Measurements from ENCODE around the gene CCDC88B. TPM values are rescaled to one million over a fixed set of nuclear protein-coding genes. Genes with fewer than 3 reads are reported as not detected.

CCDC88B gene
- total and polyA plus RNA-seq, 2 of the 8 experiments (the other 6 are each of a cell fraction or from before 2014, with no cell fraction given) = 5.9 to 12.5 TPM

DNA sequence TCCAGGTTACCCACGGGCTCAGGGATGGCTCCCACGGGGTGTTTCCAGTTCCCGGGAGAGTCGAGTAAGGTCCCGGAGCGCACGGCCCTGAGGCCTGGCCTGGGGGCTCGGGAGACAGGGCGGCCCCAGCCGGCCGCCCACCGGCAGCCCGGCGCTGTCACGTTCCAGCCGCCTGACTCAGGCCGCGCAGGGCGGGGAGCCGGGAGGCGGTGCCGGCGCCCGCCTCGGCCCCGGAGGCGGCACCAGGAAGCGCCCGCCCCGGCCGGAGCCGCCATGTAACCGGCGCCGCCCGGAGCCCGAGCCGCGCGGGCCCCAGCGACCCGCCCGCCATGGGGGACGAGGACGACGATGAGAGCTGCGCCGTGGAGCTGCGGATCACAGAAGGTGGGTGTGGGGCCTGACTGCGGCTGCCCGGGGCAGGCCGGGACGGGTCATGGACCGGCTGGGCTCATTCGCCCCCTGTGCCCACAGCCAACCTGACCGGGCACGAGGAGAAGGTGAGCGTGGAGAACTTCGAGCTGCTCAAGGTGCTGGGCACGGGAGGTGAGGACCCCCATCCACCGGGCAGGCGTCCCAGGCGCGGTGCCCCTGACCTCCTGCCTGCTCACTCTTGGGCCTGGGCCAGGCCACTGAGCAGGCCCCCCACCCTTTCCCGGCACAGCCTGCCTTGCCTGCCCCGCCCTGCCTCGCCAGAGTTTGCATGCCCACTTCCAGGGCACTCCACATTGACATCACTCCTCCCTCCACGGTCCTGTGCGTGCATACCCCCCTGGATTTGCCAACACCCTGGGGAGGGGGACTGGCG, 19.1 kb downstream of the CCDC88B start, which contains the start of gene RPS6KA4 (continued):
- peak; percentile 82 for TF ChIP-seq KDM4A (IDR thresholded peaks at IDR 0.05; ENCODE audit: low read depth, low read length, severe bottlenecking)
- TF ChIP-seq TBP (IDR thresholded peaks at IDR 0.05; ENCODE audit: low read depth, low read length) = no peak
- TF ChIP-seq, protein P1, sequence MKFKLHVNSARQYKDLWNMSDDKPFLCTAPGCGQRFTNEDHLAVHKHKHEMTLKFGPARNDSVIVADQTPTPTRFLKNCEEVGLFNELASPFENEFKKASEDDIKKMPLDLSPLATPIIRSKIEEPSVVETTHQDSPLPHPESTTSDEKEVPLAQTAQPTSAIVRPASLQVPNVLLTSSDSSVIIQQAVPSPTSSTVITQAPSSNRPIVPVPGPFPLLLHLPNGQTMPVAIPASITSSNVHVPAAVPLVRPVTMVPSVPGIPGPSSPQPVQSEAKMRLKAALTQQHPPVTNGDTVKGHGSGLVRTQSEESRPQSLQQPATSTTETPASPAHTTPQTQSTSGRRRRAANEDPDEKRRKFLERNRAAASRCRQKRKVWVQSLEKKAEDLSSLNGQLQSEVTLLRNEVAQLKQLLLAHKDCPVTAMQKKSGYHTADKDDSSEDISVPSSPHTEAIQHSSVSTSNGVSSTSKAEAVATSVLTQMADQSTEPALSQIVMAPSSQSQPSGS (IDR thresholded peaks at IDR 0.05; ENCODE audit: low read length) = no peak
- 0 out of 4 replicates have a peak, but pooled peaks of 1 of the 2 experiments have one; percentile 2 for TF ChIP-seq SIN3A (conservative IDR thresholded peaks at IDR 0.05 in 1 of 2, IDR thresholded peaks at IDR 0.05 in 1 of 2; ENCODE audit: low read depth in 1 of 2, low read length in 2 of 2)
- TF ChIP-seq BCL11A (IDR thresholded peaks at IDR 0.05; ENCODE audit: low read depth in 2 of 2, low read length in 2 of 2) = no peak
- TF ChIP-seq, protein P2, sequence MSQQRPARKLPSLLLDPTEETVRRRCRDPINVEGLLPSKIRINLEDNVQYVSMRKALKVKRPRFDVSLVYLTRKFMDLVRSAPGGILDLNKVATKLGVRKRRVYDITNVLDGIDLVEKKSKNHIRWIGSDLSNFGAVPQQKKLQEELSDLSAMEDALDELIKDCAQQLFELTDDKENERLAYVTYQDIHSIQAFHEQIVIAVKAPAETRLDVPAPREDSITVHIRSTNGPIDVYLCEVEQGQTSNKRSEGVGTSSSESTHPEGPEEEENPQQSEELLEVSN (IDR thresholded peaks at IDR 0.05) = peak; percentile 69
- no peak for TF ChIP-seq HDAC6 (IDR thresholded peaks at IDR 0.05; ENCODE audit: low read depth, low read length)
- peak; percentile 61 for TF ChIP-seq PHF8 (conservative IDR thresholded peaks at IDR 0.05; ENCODE audit: low read depth, low read length)
- TF ChIP-seq, protein P3, sequence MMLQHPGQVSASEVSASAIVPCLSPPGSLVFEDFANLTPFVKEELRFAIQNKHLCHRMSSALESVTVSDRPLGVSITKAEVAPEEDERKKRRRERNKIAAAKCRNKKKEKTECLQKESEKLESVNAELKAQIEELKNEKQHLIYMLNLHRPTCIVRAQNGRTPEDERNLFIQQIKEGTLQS (IDR thresholded peaks at IDR 0.05; ENCODE audit: insufficient read depth, low read depth, low read length) = no peak
- TF ChIP-seq, protein P4, sequence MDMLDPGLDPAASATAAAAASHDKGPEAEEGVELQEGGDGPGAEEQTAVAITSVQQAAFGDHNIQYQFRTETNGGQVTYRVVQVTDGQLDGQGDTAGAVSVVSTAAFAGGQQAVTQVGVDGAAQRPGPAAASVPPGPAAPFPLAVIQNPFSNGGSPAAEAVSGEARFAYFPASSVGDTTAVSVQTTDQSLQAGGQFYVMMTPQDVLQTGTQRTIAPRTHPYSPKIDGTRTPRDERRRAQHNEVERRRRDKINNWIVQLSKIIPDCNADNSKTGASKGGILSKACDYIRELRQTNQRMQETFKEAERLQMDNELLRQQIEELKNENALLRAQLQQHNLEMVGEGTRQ (IDR thresholded peaks at IDR 0.05; ENCODE audit: low read length) = no peak
- no peak for TF ChIP-seq EZH2 (IDR thresholded peaks at IDR 0.05; ENCODE audit: low read depth, low read length, severe bottlenecking)
- no peak for TF ChIP-seq CREB1 (IDR thresholded peaks at IDR 0.05)
- TF ChIP-seq NANOG (IDR thresholded peaks at IDR 0.05; ENCODE audit: insufficient read depth, low read depth, low read length, poor library complexity, severe bottlenecking) = no peak
- peak; percentile 40; the same call in 1 of the 2 replicates for TF ChIP-seq YY1 (IDR thresholded peaks at IDR 0.05; ENCODE audit: low read depth, low read length)
- no peak for TF ChIP-seq CHD2 (IDR thresholded peaks at IDR 0.05; ENCODE audit: low read length)
- no peak for TF ChIP-seq BRCA1 (IDR thresholded peaks at IDR 0.05; ENCODE audit: low read depth, low read length)
- TF ChIP-seq RFX5 (IDR thresholded peaks at IDR 0.05; ENCODE audit: borderline replicate concordance, low read depth, low read length) = no peak
- TF ChIP-seq SIX5 (IDR thresholded peaks at IDR 0.05; ENCODE audit: low read depth, low read length) = no peak
- TF ChIP-seq SP2 (IDR thresholded peaks at IDR 0.05; ENCODE audit: low read length) = no peak
- no peak for TF ChIP-seq KDM5A (IDR thresholded peaks at IDR 0.05; ENCODE audit: low read length)

Data from H1 (cell line).